AG04449 (cell line): ENCODE data around the gene C12orf50.

Experiments
- CTCF ChIA-PET: fragments of 350-600 bp; formaldehyde crosslinking; extraction: SDS; loops from one replicate; lab custom pipeline; 2021; ENCODE audit warnings: antibody characterized with exemption; lab: Yijun Ruan, JAX
- POLR2A ChIA-PET: fragments of 400-600, 350-600 bp; formaldehyde crosslinking; extraction: SDS; loops from one replicate; lab custom pipeline; 2020; ENCODE audit warnings: antibody characterized with exemption, inconsistent platforms; lab: Yijun Ruan, JAX
- DNase-seq: peaks from one replicate; pipeline ENCODE4 v3.0.0-alpha.2; 2010; ENCODE audit warnings: low read depth, low spot score
- H3K4me3 ChIP-seq: 2 replicates; pipeline ENCODE4 v1.5.1; 2011; ENCODE audit warnings: low read depth, mild to moderate bottlenecking, control low read depth, low read length
- CTCF ChIP-seq: IDR thresholded peaks from one replicate; pipeline ENCODE4 v1.5.1; 2011; ENCODE audit warnings: mild to moderate bottlenecking, moderate library complexity, low read length, control low read depth, inconsistent platforms; ENCODE audit not compliant: insufficient read depth; ENCODE audit errors: missing control alignments

The C12orf50 gene

GRCh38 chr12:88001327-88001726 lies 27.9 kb downstream of the C12orf50 start:
- TF ChIP-seq CTCF, result no peak
- ChIA-PET POLR2A (no interaction called here), CTCF (no interaction called here)
- no peak overlapping the region for H3K4me3 ChIP-seq
- no peak for DNase-seq

GRCh38 chr12:87995581-87996178 lies 33.5 kb downstream of the C12orf50 start:
- POLR2A ChIA-PET, result no interaction called here
- CTCF ChIA-PET, result interaction anchor here (1.8 kb wide), 1 partner anchor 129 kb away, joined by 6 read pairs; no protein-coding TSS in a partner anchor
- TF ChIP-seq CTCF, result peak; percentile 81
- DNase-seq, result peak; percentile 21
- no peak overlapping the region for H3K4me3 ChIP-seq

- TF ChIP-seq CTCF, result no peak
- no peak overlapping the region for H3K4me3 ChIP-seq
- POLR2A ChIA-PET, result no interaction called here
- DNase-seq, result no peak
- CTCF ChIA-PET, result interaction anchor here (0.6 to 1.3 kb wide), 3 partner anchors 39 to 114 kb away, joined by 3 to 6 read pairs (median 3); no protein-coding TSS in a partner anchor
Observed at GRCh38 chr12:87991483-87991882, 37.7 kb downstream of the C12orf50 start.

- DNase-seq, result no peak
- CTCF ChIA-PET, result interaction anchor here (0.9 to 1.6 kb wide), 2 partner anchors 9 to 140 kb away, joined by 3 to 5 read pairs; no protein-coding TSS in a partner anchor
- no peak for TF ChIP-seq CTCF
- no peak overlapping the region for H3K4me3 ChIP-seq
- POLR2A ChIA-PET, result no interaction called here
Observed at GRCh38 chr12:87988534-87988933, 40.7 kb downstream of the C12orf50 start.

- CTCF ChIA-PET, result no interaction called here
- no peak for TF ChIP-seq CTCF
- no peak for DNase-seq
- POLR2A ChIA-PET, result no interaction called here
- no peak overlapping the region for H3K4me3 ChIP-seq
Observed at GRCh38 chr12:87985069-87985675, 44.0 kb downstream of the C12orf50 start.

GRCh38 chr12:87982208-87982607 lies 47.0 kb downstream of the C12orf50 start:
- ChIA-PET CTCF (interaction anchor here (1.3 kb wide), 1 partner anchor 134 kb away, joined by 3 read pairs; no protein-coding TSS in a partner anchor), POLR2A (no interaction called here)
- no peak overlapping the region; the same call in 1 of the 2 replicates for H3K4me3 ChIP-seq
- DNase-seq, result peak; percentile 26
- no peak for TF ChIP-seq CTCF
